GM21529 (cell line): ENCODE data around the gene MARVELD2.
A peak's percentile ranks its signal among the peaks of the same experiment; 100 is the strongest.
"Not testable (repeated sequence)": the region's sequence is repeated elsewhere in the genome, so short reads cannot be mapped to it uniquely, and the experiment has no call there.

Source experiments
- ATAC-seq: cut with Tn5 transposase; IDR thresholded peaks from one replicate; pipeline ENCODE4 v1.9.1; 2021; ENCODE audit not compliant: unreplicated experiment

The MARVELD2 gene, protein sequence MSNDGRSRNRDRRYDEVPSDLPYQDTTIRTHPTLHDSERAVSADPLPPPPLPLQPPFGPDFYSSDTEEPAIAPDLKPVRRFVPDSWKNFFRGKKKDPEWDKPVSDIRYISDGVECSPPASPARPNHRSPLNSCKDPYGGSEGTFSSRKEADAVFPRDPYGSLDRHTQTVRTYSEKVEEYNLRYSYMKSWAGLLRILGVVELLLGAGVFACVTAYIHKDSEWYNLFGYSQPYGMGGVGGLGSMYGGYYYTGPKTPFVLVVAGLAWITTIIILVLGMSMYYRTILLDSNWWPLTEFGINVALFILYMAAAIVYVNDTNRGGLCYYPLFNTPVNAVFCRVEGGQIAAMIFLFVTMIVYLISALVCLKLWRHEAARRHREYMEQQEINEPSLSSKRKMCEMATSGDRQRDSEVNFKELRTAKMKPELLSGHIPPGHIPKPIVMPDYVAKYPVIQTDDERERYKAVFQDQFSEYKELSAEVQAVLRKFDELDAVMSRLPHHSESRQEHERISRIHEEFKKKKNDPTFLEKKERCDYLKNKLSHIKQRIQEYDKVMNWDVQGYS

GRCh38 chr5:69414885-69415583, at the start of gene MARVELD2:
Gene MARVELD2 (plus strand): TSS chr5:69415116. CDS start chr5:69419386, 4,270 bp downstream.
- ATAC-seq: peak; percentile 71

- no peak for ATAC-seq
Observed at GRCh38 chr5:69367697-69368279, 47.1 kb upstream of the MARVELD2 start.

DNA sequence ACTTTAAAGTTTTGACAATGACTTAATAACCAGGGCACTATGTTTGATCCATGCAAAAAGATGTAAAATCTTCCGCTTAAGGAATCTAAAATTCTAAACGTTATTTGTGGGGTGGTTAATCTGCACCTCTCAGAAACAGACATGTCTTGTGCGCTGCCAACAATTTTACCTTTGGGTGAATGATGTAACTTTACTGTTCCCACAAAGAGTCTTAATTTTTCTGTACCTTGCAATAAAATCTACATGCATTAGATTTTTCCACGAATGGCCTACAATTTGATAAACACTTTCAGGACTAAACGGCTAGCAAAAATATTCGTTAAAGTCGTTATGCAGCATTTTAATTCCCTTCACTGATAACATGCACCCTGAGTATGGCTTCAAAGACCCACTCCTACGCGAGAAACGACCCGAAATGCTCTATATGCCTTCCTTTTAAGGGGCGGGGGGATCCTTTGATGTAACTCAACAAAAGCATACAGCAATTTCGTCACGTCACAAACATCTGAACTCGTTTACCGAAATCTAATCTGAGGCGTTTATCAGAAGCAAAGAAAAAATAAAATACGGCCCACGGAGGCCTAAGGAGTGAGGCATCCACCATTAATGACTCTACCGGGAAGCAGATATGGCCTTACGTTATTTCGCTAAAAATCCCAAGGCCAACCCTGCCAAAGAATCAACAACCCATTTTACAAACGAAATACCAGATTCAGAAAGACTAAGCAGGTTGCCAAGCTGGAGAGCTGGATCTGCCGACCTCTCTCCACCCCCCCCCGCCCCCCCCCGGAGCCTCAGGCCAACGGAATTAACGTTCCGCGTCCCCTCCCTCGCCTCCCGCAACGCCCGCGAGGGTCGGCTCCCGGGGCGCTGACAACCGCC, 46.2 kb upstream of the MARVELD2 start:
- ATAC-seq: peak; percentile 25

GRCh38 chr5:69369340-69370121, 45.4 kb upstream of the MARVELD2 start, which contains the start of the genes AK6, RAD17 and TAF9:
Gene AK6 (minus strand): TSS chr5:69369520. CDS start chr5:69369490, 30 bp downstream.
Gene RAD17 (plus strand): TSS chr5:69369818. CDS start chr5:69372209, 2,391 bp downstream.
Gene TAF9 (minus strand): TSS chr5:69369520. CDS start chr5:69365737, 3,783 bp downstream.
- ATAC-seq: peak; percentile 92

GRCh38 chr5:69370335-69370734, 44.6 kb upstream of the MARVELD2 start:
- ATAC-seq: not testable (repeated sequence)

DNA sequence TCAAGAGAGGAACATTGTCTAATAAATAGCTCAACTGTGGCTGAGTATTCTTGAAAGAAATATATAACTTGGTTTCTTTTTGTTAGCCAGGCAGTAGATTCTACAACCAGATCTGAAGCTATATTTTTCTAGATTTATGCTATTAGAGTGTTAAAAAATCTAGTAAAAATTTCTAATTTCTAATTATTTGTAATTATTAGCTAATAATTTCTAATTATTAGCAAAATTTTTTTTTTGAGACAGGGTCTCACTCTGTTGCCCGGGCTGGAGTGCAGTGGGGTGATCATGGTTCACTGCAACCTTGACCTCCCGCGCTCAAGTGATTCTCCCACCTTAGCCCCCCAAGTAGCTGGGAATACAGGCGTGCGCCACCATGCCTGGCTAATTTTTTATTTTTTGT, 42.5 kb upstream of the MARVELD2 start:
- ATAC-seq: no peak

DNA sequence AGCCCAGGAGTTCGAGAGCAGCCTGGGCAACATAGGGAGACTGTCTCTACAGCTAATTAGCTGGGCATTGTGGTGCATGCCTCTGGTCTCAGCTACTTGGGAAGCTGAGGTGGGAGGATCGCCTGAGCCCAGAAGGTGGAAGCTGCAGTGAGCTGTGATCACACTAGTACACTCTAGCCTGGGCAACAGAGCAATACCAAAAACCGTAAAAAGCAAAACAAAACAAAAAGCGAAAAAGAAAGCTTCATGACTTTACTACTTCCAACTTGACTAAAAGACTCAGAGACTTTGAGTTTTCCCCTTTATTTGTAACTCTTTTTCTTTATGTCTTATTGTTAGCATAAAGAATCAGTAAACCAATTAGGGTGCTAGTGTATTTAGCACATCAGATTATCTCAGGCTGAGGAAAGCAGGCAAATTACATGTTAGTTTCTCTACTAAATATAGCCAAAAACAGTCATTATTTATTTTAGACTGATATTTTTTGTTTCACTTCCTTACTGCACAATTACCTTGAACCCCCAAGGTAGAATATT, 39.9 kb upstream of the MARVELD2 start:
- peak; percentile 73 for ATAC-seq

DNA sequence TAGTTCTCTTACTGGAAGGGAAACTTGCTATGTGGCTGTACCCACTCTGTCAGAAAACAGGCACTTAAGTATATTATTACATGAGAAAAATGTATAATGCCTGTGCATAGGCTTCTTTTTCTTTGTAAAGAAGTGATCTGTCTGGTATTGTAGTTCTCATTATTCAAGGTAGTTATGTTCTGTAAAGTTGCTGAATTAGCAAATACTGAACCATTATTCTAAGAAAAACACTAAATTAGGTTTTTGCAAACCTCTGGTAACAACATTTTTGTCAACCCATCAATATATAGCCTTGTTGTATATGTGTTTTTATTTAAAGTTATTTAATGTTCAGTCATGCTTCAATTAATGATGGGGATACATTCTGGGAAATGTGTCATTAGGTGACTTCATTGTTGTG, 36.5 kb upstream of the MARVELD2 start:
- no peak for ATAC-seq

DNA sequence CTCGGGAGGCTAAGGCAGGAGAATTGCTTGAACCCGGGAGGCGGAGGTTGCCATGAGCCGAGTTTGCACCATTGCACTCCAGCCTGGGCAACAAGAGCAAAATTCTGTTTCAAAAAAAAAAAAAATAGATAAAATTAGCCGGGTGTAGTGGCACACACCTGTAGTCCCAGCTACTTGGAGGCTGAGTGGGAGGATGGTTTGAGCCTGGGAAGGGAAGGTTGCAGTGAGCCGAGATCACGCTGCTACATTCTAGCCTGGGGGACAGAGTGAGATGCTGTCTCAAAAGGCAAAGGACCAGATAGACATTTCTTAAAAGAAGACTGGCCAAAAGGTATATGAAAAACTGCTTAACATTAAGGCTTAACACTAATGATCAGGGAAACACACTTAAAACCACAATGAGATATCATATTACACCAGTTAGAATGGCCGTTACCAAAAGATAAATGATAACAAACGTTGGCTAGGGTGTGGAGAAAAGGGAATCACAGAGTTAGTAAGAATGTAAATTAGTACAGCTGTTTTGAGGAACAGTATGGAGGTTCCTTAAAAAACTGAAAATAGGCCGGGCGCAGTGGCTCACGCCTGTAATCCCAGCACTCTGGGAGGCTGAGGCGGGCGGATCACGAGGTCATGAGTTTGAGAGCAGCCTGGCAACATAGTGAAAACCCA, 10.1 kb upstream of the MARVELD2 start:
- no peak for ATAC-seq

GRCh38 chr5:69415584-69415958, 655 bp downstream of the MARVELD2 start:
- ATAC-seq: no peak

- no peak for ATAC-seq
Observed at GRCh38 chr5:69416180-69416579, 1.3 kb downstream of the MARVELD2 start.

DNA sequence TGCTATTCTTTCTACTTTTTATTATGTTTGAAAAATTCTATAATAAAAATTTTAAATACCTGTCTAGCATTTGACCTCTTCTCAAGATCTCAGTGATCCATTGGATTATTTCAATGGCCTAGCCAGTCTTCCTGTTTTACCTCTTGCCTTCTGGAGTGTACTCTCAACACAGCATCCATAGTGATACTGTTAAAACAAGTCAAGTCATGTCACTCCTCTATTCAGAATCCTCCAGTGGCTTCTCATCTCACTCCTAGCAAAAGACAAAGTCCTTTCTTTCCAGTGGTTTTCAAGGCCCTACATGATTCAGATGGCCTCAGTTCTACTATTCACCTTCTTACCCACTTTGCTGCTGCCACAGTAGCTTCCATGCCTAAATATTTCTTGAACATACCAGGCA, 1.8 kb downstream of the MARVELD2 start:
- ATAC-seq: no peak

DNA sequence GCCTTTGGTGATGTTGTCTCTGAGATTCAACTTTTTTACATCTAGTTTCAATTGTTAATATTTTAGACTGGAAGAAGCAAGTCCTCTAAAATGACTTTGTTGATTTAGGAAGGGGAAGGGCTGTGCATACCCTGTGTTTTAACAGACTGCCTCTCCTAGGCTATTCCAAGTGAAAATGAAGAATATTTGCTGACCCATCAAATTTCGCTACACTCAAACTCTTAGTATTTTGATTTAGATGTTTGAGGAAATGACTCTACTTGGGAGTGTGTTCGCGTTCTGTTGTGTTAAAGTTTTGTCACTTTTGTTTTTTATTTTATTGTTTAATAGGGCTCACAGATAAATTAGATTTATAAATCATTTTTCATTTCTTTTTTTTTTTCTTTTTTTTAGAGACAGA, 3.6 kb downstream of the MARVELD2 start:
- no peak for ATAC-seq

- ATAC-seq: no peak
Observed at GRCh38 chr5:69431424-69432303, 16.7 kb downstream of the MARVELD2 start.

GRCh38 chr5:69432412-69433206, 17.7 kb downstream of the MARVELD2 start:
- ATAC-seq: peak; percentile 68

- not testable (repeated sequence) for ATAC-seq
Observed at GRCh38 chr5:69435276-69435884, 20.5 kb downstream of the MARVELD2 start.
